CD14-positive monocyte (primary cell): Measurements from ENCODE around the gene ZNF497. TPM values are rescaled to one million over a fixed set of nuclear protein-coding genes. Genes with fewer than 3 reads are reported as not detected.

Experiments
- DNase-seq, 3 donors: peaks; one replicate each; pipeline ENCODE4 v3.0.0-alpha.2; 2011 to 2022
- H2AFZ ChIP-seq: 2 replicates; pipeline ENCODE4 v1.6.0; 2012; ENCODE audit warnings: mild to moderate bottlenecking, low read depth, low read length, inconsistent platforms; ENCODE audit not compliant: insufficient read depth, poor library complexity, severe bottlenecking
- H3K27ac ChIP-seq, 2 donors: 1 replicate in 1 of 2; 2 replicates in 1 of 2; pipeline ENCODE4 v1.5.1; 2012 to 2013; ENCODE audit warnings: low read length in 2 of 2, control low read depth in 1 of 2, inconsistent platforms in 1 of 2, low read depth in 1 of 2, mild to moderate bottlenecking in 1 of 2
- H3K27me3 ChIP-seq, 2 donors: one replicate each; pipeline versions ENCODE4 v1.6.0 to v1.6.1; 2011 to 2013; ENCODE audit warnings: low read length in 2 of 2; ENCODE audit not compliant: control insufficient read depth in 2 of 2, insufficient read depth in 2 of 2
- H3K36me3 ChIP-seq, 2 donors: replicated peaks in 1 of 2; 1 replicate in 1 of 2; 2 replicates in 1 of 2; pipeline versions ENCODE4 v1.5.1 to v1.6.1; 2012 to 2013; ENCODE audit warnings: low read length in 2 of 2, control low read depth in 1 of 2, inconsistent platforms in 1 of 2, mild to moderate bottlenecking in 1 of 2; ENCODE audit not compliant: insufficient read depth in 2 of 2, control insufficient read depth in 1 of 2
- H3K4me1 ChIP-seq, 2 donors: 1 replicate in 1 of 2; 2 replicates in 1 of 2; pipeline versions ENCODE4 v1.5.1 to v1.6.1; 2012 to 2013; ENCODE audit warnings: low read length in 2 of 2, control low read depth in 1 of 2, inconsistent platforms in 1 of 2, mild to moderate bottlenecking in 1 of 2, moderate library complexity in 1 of 2; ENCODE audit not compliant: insufficient read depth in 2 of 2, control insufficient read depth in 1 of 2
- H3K4me2 ChIP-seq: replicated peaks from 2 replicates; pipeline ENCODE3; 2012; ENCODE audit warnings: low read length, moderate library complexity, mild to moderate bottlenecking; ENCODE audit not compliant: poor library complexity, severe bottlenecking; ENCODE audit errors: extremely low read depth
- H3K4me3 ChIP-seq, 3 experiments: fragments of 200-600 bp in 1 of 3; sonication (generic) in 1 of 3; replicated peaks in 1 of 3; 1 replicate in 2 of 3; 2 replicates in 1 of 3; pipeline ENCODE4 v1.5.1; 2011 to 2013; ENCODE audit warnings: low read length in 3 of 3, mild to moderate bottlenecking in 3 of 3, control low read depth in 2 of 3, low read depth in 2 of 3, inconsistent platforms in 1 of 3, moderate library complexity in 1 of 3
- H3K79me2 ChIP-seq: 2 replicates; pipeline ENCODE4 v1.6.0; 2012; ENCODE audit warnings: mild to moderate bottlenecking, control low read depth, inconsistent platforms, low read length, moderate library complexity; ENCODE audit not compliant: insufficient read depth
- H3K9ac ChIP-seq: 2 replicates; pipeline ENCODE4 v1.6.0; 2017; ENCODE audit warnings: low read length, mild to moderate bottlenecking; ENCODE audit not compliant: insufficient read depth, poor library complexity, severe bottlenecking
- H3K9me3 ChIP-seq, 2 donors: replicated peaks in 1 of 2; 1 replicate in 1 of 2; 2 replicates in 1 of 2; pipeline versions ENCODE4 v1.5.1 to v1.6.1; 2012 to 2013; ENCODE audit warnings: low read length in 2 of 2, control low read depth in 1 of 2; ENCODE audit not compliant: control insufficient read depth in 1 of 2, insufficient read depth in 1 of 2
- H4K20me1 ChIP-seq: 2 replicates; pipeline ENCODE4 v1.6.0; 2012; ENCODE audit warnings: mild to moderate bottlenecking, low read length, control low read depth, moderate library complexity; ENCODE audit not compliant: insufficient read depth
- H3K27ac Mint-ChIP-seq, 7 donors: one replicate each; pipeline ENCODE4 v1.8.0; 2020; ENCODE audit warnings: mild to moderate bottlenecking in 7 of 7, mixed read lengths in 7 of 7, moderate library complexity in 6 of 7, inconsistent platforms in 2 of 7
- H3K27me3 Mint-ChIP-seq, 3 donors: one replicate each; pipeline ENCODE4 v1.8.0; 2021 to 2022; ENCODE audit warnings: low read depth in 3 of 3, mild to moderate bottlenecking in 3 of 3, mixed read lengths in 3 of 3, moderate library complexity in 3 of 3, inconsistent platforms in 1 of 3
- H3K36me3 Mint-ChIP-seq, 2 donors: one replicate each; pipeline ENCODE4 v1.8.0; 2020; ENCODE audit warnings: mixed read lengths in 2 of 2, inconsistent platforms in 1 of 2, mild to moderate bottlenecking in 1 of 2
- H3K4me1 Mint-ChIP-seq: one replicate; pipeline ENCODE4 v1.8.0; 2020; ENCODE audit warnings: mild to moderate bottlenecking, mixed read lengths
- H3K4me3 Mint-ChIP-seq, 2 donors: one replicate each; pipeline ENCODE4 v1.8.0; 2020; ENCODE audit warnings: mild to moderate bottlenecking in 2 of 2, mixed read lengths in 2 of 2, moderate library complexity in 1 of 2
- H3K9me3 Mint-ChIP-seq, 7 donors: one replicate each; pipeline ENCODE4 v1.8.0; 2020 to 2022; ENCODE audit warnings: mixed read lengths in 7 of 7, mild to moderate bottlenecking in 6 of 7, moderate library complexity in 6 of 7, inconsistent platforms in 2 of 7
- WGBS: methylation state at CpG from one replicate; pipeline ENCODE4 v1.1.5; 2013; ENCODE audit warnings: missing lambda C conversion rate; ENCODE audit not compliant: insufficient coverage; 5-methylcytosine and 5-hydroxymethylcytosine counted together
- intact Hi-C, 2 donors: fragments of 100-400 bp; cut with micrococcal nuclease; formaldehyde crosslinking; loops; one replicate each; pipeline versions ENCODE4 v1.15.0 to v1.15.1; 2023
- polyA plus RNA-seq, 3 donors: library from polyadenylated mRNA; depleted of rRNA in 1 of 3; unstranded in 2 of 3; stranded (reverse) in 1 of 3; fragments of 300-500 nt in 2 of 3; fragments of >200 nt in 1 of 3; fragmentation: Illumina TruSeq in 2 of 3; gene quantifications; 1 replicate in 2 of 3; 2 replicates in 1 of 3; pipeline ENCODE4 v1.2.3, GENCODE V29; 2012 to 2021
- TF ChIP-seq, protein P1 (sequence below): fragments of 200-600 bp; IDR thresholded peaks from one replicate; pipeline ENCODE4 v1.8.0; 2022; ENCODE audit warnings: antibody characterized with exemption, mild to moderate bottlenecking

Gene ZNF497
- polyA plus RNA-seq, 3 donors, result 0.28 to 0.60 (median 0.41) TPM

DNA sequence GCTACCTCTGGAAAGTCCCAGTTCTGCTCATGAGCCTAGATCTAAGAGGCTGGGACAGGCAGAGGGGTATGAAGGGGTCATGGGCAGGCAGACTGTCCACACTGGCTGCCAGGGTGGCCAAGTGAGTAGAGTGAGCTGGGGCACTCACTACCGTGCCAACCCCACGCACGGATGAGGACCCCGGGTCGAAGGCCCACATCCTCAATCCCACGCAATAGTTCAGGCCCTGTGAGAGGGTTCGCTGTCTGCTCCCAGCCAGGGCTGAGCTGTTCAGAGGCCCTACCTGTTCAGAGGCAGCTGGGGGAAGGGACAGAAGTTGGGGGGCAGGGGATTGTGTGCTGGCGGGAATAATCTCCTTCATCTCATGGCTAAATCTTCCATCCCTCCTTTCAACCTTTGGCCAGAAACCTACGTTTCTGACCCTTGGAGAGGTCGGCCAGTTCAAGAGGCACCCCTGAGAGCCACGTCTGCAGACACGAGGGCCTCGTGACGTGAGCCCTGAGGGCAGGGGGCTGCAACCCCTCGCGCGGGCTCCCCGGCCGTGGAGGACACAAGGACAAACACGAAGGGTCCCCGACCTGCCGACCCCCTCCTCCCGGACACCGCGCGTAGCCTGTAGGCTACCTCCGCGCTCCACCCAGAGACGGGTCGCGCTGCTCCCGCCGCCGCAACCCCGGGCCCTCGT, 23.5 kb upstream of the ZNF497 start:
- Histone ChIP-seq H3K9ac (peak overlapping the region; percentile 91), H3K4me1 (peaks cover 33 to 41% of the 10 kb centered on the region in 2 donors), H2AFZ (peak overlapping the region; percentile 100), H3K27me3 (no peaks in the 10 kb centered on the region), H3K27ac (peak overlapping the region; percentile 96 to 98), H3K9me3 (no peaks in the 10 kb centered on the region), H4K20me1 (no peaks in the 10 kb centered on the region), H3K4me2 (peak overlapping the region; percentile 96), H3K36me3 (peaks cover 13 to 20% of the 10 kb centered on the region in 2 donors), H3K4me3 (peak overlapping the region; percentile 35 to 87 (median 84)), H3K79me2 (peaks cover 32% of the 10 kb centered on the region)
- Mint-ChIP-seq H3K4me1 (peaks cover 36% of the 10 kb centered on the region), H3K27ac (peak overlapping the region; percentile 92 to 97 (median 96)), H3K4me3 (peak overlapping the region; percentile 88 to 91), H3K27me3 (peaks cover 0 to 2% (median 0%) of the 10 kb centered on the region in 3 donors), H3K36me3 (peaks cover 23 to 34% of the 10 kb centered on the region in 2 donors), H3K9me3 (peaks cover 0 to 3% (median 0%) of the 10 kb centered on the region in 7 donors)
- TF ChIP-seq, protein P1, sequence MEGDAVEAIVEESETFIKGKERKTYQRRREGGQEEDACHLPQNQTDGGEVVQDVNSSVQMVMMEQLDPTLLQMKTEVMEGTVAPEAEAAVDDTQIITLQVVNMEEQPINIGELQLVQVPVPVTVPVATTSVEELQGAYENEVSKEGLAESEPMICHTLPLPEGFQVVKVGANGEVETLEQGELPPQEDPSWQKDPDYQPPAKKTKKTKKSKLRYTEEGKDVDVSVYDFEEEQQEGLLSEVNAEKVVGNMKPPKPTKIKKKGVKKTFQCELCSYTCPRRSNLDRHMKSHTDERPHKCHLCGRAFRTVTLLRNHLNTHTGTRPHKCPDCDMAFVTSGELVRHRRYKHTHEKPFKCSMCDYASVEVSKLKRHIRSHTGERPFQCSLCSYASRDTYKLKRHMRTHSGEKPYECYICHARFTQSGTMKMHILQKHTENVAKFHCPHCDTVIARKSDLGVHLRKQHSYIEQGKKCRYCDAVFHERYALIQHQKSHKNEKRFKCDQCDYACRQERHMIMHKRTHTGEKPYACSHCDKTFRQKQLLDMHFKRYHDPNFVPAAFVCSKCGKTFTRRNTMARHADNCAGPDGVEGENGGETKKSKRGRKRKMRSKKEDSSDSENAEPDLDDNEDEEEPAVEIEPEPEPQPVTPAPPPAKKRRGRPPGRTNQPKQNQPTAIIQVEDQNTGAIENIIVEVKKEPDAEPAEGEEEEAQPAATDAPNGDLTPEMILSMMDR, result no peak
- WGBS, result 0% methylated on average over 28 of the region's 36 CpGs
- intact Hi-C loops, result loop anchor here in 1 of 2 donors (2.0 kb wide), 1 partner anchor 81 kb away; the partner anchor contains the start of gene ERVK3-1
- DNase-seq, result no peak

DNA sequence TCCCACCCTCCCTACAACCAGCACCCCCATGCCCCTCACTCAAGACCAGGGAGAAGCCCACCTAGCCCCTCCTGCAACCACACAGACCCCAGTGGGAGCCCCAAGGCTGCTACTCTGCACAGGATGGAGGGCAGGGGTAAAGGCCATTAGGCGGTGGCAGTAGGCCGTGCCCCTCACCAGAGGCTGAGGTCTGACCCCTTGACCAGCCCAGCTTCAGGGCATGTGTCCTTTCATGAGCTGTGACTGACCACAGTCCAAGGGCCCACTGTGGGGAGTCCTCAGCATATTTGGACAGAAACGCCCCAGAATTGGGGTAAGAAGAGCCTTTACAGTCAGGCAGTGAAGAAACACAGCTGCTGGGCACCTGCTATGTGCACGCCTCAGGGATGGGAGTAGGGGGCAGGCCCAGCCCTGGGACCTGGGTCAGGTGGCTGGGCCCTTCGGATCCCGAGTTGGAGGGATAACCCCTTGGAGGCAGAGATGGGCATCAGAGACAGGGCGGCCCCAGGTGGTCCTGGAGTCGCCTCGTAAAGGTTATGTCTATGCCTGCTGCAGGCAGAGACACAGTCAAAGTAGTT, 22.9 kb upstream of the ZNF497 start:
- intact Hi-C loops, result no loop called here
- Histone ChIP-seq H3K4me2 (peak overlapping the region; percentile 96), H3K27me3 (no peaks in the 10 kb centered on the region), H3K36me3 (peaks cover 7 to 13% of the 10 kb centered on the region in 2 donors), H2AFZ (peak overlapping the region; percentile 100), H3K4me3 (no peak overlapping the region), H4K20me1 (no peaks in the 10 kb centered on the region), H3K79me2 (peaks cover 29% of the 10 kb centered on the region), H3K4me1 (peaks cover 34 to 42% of the 10 kb centered on the region in 2 donors), H3K9ac (no peak overlapping the region), H3K27ac (no peak overlapping the region), H3K9me3 (no peaks in the 10 kb centered on the region)
- TF ChIP-seq, protein P1, result no peak
- Mint-ChIP-seq H3K27me3 (peaks cover 0 to 2% (median 0%) of the 10 kb centered on the region in 3 donors), H3K9me3 (peaks cover 0 to 3% (median 0%) of the 10 kb centered on the region in 7 donors), H3K4me3 (peak overlapping the region in 1 of 2 donors; percentile 88), H3K4me1 (peaks cover 36% of the 10 kb centered on the region), H3K27ac (peak overlapping the region in 5 of 7 donors; percentile 9 to 96 (median 95)), H3K36me3 (peaks cover 17 to 28% of the 10 kb centered on the region in 2 donors)
- WGBS, result 95% methylated on average over 8 of the region's 9 CpGs
- no peak for DNase-seq
